ENCODE results near the gene SLC25A45. TPM values are rescaled to one million over a fixed set of nuclear protein-coding genes. Genes with fewer than 3 reads are reported as not detected.

SLC25A45 gene
- total RNA-seq, 1 donor from 2014 or later, result 2.2 TPM

DNA sequence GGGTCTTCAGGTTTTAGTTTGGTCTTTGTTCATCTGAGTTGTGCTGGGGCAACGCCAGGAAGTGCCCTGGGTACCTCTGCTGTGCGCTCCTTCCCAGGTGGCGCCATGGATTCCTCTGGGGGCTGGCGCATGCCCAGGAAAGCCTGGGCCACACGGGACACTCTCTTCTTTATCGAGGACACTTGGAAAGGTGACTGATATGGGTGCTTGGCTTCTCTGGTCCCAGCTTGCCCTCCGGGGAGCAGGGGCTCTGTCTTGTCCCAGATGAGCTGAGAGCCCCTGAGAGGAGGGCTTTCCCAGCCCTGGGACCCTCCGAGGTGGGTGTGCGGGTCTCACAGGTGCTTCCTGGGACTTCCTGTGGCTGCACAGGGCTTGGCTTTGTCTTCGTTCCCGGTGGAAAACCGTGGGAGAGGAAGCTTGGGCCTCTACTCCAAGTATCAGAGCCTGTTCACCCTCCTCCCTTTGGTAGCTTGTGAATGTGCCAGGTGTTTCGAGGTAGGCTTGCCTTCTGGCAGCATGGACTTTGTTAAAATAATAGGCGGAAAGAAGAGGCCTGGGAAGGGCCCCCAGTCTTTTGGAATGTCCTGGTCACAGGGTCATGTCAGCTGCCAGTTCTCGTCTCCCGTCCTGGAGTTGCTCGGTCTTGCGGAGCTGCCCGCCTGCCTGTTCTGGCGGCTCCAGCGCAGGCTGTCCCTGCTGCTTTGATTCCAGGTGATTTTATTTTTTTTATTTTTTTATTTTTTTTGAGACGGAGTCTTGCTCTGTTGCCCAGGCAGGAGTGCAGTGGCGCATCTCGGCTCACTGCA lies 30.0 kb upstream of the SLC25A45 start:
- intact Hi-C loops (cut with DNase I), result no loop called here
- H3K36me3 ChIP-seq, result peaks cover 0 to 42% of the 10 kb centered on the region in 2 donors

GRCh38 chr11:65411681-65412070 lies 29.2 kb upstream of the SLC25A45 start:
- Histone ChIP-seq H3K4me3 (no peak overlapping the region), H3K36me3 (peaks cover 0 to 50% of the 10 kb centered on the region in 2 donors), H3K27ac (no peak overlapping the region), H3K27me3 (no peaks in the 10 kb centered on the region), H3K4me1 (peaks cover 26% of the 10 kb centered on the region), H3K9me3 (no peaks in the 10 kb centered on the region)
- TF ChIP-seq, protein P1, sequence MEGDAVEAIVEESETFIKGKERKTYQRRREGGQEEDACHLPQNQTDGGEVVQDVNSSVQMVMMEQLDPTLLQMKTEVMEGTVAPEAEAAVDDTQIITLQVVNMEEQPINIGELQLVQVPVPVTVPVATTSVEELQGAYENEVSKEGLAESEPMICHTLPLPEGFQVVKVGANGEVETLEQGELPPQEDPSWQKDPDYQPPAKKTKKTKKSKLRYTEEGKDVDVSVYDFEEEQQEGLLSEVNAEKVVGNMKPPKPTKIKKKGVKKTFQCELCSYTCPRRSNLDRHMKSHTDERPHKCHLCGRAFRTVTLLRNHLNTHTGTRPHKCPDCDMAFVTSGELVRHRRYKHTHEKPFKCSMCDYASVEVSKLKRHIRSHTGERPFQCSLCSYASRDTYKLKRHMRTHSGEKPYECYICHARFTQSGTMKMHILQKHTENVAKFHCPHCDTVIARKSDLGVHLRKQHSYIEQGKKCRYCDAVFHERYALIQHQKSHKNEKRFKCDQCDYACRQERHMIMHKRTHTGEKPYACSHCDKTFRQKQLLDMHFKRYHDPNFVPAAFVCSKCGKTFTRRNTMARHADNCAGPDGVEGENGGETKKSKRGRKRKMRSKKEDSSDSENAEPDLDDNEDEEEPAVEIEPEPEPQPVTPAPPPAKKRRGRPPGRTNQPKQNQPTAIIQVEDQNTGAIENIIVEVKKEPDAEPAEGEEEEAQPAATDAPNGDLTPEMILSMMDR (IDR thresholded peaks at IDR 0.05), result no peak
- TF ChIP-seq POLR2A (IDR thresholded peaks at IDR 0.05), result no peak
- TF ChIP-seq POLR2AphosphoS5 (IDR thresholded peaks at IDR 0.05; ENCODE audit: insufficient read depth in 1 of 2, low read depth in 1 of 2), result no peak
- intact Hi-C loops (cut with DNase I), result no loop called here
- no peak for DNase-seq (ENCODE audit: extremely low spot score in 2 of 2)

More for the DNA sequence above, 30.0 kb upstream of the SLC25A45 start:
- Histone ChIP-seq H3K27me3 (no peaks in the 10 kb centered on the region), H3K9me3 (no peaks in the 10 kb centered on the region), H3K27ac (no peak overlapping the region), H3K4me1 (peaks cover 34% of the 10 kb centered on the region), H3K4me3 (no peak overlapping the region)
- DNase-seq (ENCODE audit: extremely low spot score in 2 of 2), result no peak
- TF ChIP-seq POLR2AphosphoS5 (IDR thresholded peaks at IDR 0.05; ENCODE audit: insufficient read depth in 1 of 2, low read depth in 1 of 2), result no peak
- TF ChIP-seq, protein P1 (IDR thresholded peaks at IDR 0.05), result no peak

- H3K4me3 ChIP-seq, result no peak overlapping the region
- H3K36me3 ChIP-seq, result peaks cover 0 to 50% of the 10 kb centered on the region in 2 donors
- H3K27ac ChIP-seq, result no peak overlapping the region
- no peak for DNase-seq (ENCODE audit: extremely low spot score in 2 of 2)
- H3K9me3 ChIP-seq, result no peaks in the 10 kb centered on the region
- H3K4me1 ChIP-seq, result peaks cover 20% of the 10 kb centered on the region
- no peaks in the 10 kb centered on the region for H3K27me3 ChIP-seq
- intact Hi-C loops (cut with DNase I), result no loop called here
- no peak for TF ChIP-seq POLR2A (IDR thresholded peaks at IDR 0.05)
- TF ChIP-seq, protein P1 (IDR thresholded peaks at IDR 0.05), result no peak
- no peak for TF ChIP-seq POLR2AphosphoS5 (IDR thresholded peaks at IDR 0.05; ENCODE audit: insufficient read depth in 1 of 2, low read depth in 1 of 2)
These were observed 28.7 kb upstream of the SLC25A45 start for GRCh38 chr11:65410936-65411680.

DNA sequence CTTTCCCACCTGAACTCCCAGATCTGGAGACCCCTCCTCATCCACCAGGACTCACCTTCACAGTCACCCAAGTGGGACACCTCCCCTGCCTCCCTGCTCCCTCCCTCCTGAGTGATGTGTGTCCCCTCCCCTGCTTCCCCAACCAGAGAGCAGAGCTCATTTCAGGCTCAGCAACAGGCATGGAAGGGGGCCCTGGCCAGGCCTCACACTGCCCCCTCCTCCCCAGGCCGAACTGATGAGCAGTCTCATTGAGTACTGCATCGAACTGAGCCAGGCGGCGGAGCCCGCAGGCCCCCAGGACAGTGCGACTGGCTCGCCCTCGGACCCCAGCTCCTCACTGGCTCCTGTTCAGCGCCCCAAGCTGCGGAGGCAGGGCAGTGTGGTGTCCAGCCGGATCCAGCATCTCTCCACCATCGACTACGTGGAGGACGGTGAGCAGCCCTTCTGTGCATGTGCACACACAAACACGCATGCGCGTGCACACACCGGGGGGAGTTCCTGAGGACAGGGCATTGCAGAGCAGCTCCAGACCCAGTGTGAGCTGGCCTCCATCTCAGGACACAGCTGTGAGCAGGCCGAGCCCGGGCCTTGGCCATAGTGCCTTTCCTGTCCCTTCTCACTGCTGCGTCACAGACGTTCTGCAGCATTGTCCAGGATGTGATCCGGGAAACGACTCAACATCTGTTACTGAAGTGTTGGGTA lies 22.3 kb upstream of the SLC25A45 start:
- Histone ChIP-seq H3K4me1 (peaks cover 8% of the 10 kb centered on the region), H3K27me3 (no peaks in the 10 kb centered on the region), H3K9me3 (no peaks in the 10 kb centered on the region), H3K36me3 (peaks cover 0 to 76% of the 10 kb centered on the region in 2 donors), H3K4me3 (no peak overlapping the region), H3K27ac (no peak overlapping the region)
- no peak for DNase-seq (ENCODE audit: extremely low spot score in 2 of 2)
- no peak for TF ChIP-seq POLR2A (IDR thresholded peaks at IDR 0.05)
- TF ChIP-seq POLR2AphosphoS5 (IDR thresholded peaks at IDR 0.05; ENCODE audit: insufficient read depth in 1 of 2, low read depth in 1 of 2), result no peak
- TF ChIP-seq, protein P1 (IDR thresholded peaks at IDR 0.05), result no peak
- intact Hi-C loops (cut with DNase I), result no loop called here

Data from vagina (tissue), 2 donors.